K562 (cell line): ENCODE data around the gene HOXB3. TPM values are rescaled to one million over a fixed set of nuclear protein-coding genes. Genes with fewer than 3 reads are reported as not detected.

Experiments
- ATF7 ChIP-seq: fragments of 450-650 bp; IDR thresholded peaks from 2 replicates; pipeline ENCODE4 v1.7.1; 2014; ENCODE audit warnings: mild to moderate bottlenecking, moderate library complexity
- BCOR ChIP-seq: fragments of 450-650 bp; IDR thresholded peaks from 2 replicates; pipeline ENCODE4 v1.6.1; 2016
- CREB1 ChIP-seq, 2 experiments: sonication (generic) in 1 of 2; formaldehyde crosslinking in 1 of 2; IDR thresholded peaks; 2 replicates each; pipeline versions ENCODE4 v1.6.1 to v1.8.0; 2012 to 2022; ENCODE audit warnings: inconsistent platforms in 1 of 2, mild to moderate bottlenecking in 1 of 2, missing genetic modification reagents in 1 of 2, moderate library complexity in 1 of 2
- EP300 ChIP-seq: IDR thresholded peaks from 2 replicates; pipeline ENCODE4 v1.6.1; 2012; ENCODE audit warnings: low read length, improper control_type of control experiment
- HEY1 ChIP-seq: fragments of 250-450 bp; sonication (Bioruptor Pico); IDR thresholded peaks from 2 replicates; pipeline ENCODE4 v1.5.0; 2020; ENCODE audit warnings: mild to moderate bottlenecking, moderate library complexity, borderline replicate concordance
- JUN ChIP-seq, 2 experiments: sonication (generic) in 1 of 2; formaldehyde crosslinking in 1 of 2; IDR thresholded peaks; 2 replicates each; pipeline versions ENCODE4 v1.6.1 to v1.8.0; 2012 to 2022; ENCODE audit warnings: borderline replicate concordance in 2 of 2, mild to moderate bottlenecking in 2 of 2, improper control_type of control experiment in 1 of 2, low read depth in 1 of 2, low read length in 1 of 2, missing genetic modification reagents in 1 of 2
- KLF1 ChIP-seq: fragments of 450-650 bp; IDR thresholded peaks from 2 replicates; pipeline ENCODE4 v1.6.1; 2016; ENCODE audit warnings: missing genetic modification characterization, missing compliant biosample characterization
- MEF2A ChIP-seq: IDR thresholded peaks from 2 replicates; pipeline ENCODE4 v1.6.1; 2011; ENCODE audit warnings: low read depth, mild to moderate bottlenecking, low read length, moderate library complexity; ENCODE audit not compliant: control insufficient read depth
- NR1H2 ChIP-seq: sonication (generic); formaldehyde crosslinking; IDR thresholded peaks from 2 replicates; pipeline ENCODE4 v1.4.0; 2020; ENCODE audit warnings: mild to moderate bottlenecking, missing genetic modification reagents
- OTX1 ChIP-seq: fragments of 450-650 bp; formaldehyde crosslinking; IDR thresholded peaks from 2 replicates; pipeline ENCODE4 v1.4.0; 2022; ENCODE audit warnings: mild to moderate bottlenecking
- RAD21 ChIP-seq, 2 experiments: fragments of 250-450 bp in 1 of 2; fragments of 450-650 bp in 1 of 2; sonication (Bioruptor Pico) in 1 of 2; formaldehyde crosslinking in 1 of 2; IDR thresholded peaks in 1 of 2; conservative IDR thresholded peaks in 1 of 2; 2 replicates each; pipeline versions ENCODE4 v1.4.0 to v1.8.0; 2020 to 2022; ENCODE audit warnings: mild to moderate bottlenecking in 2 of 2, moderate library complexity in 1 of 2
- RFX5 ChIP-seq: IDR thresholded peaks from 2 replicates; pipeline ENCODE4 v1.6.1; 2011; ENCODE audit warnings: low read depth, mild to moderate bottlenecking, improper control_type of control experiment, low read length
- TEAD4 ChIP-seq, 2 experiments: sonication (generic) in 1 of 2; formaldehyde crosslinking in 1 of 2; IDR thresholded peaks; 2 replicates each; pipeline versions ENCODE4 v1.6.1 to v1.8.0; 2012 to 2022; ENCODE audit warnings: borderline replicate concordance in 1 of 2, inconsistent platforms in 1 of 2, low read length in 1 of 2, mild to moderate bottlenecking in 1 of 2, missing genetic modification reagents in 1 of 2
- YY1 ChIP-seq, 3 experiments: IDR thresholded peaks; 2 replicates each; pipeline ENCODE4 v1.6.1; 2011; ENCODE audit warnings: low read length in 2 of 3, mild to moderate bottlenecking in 2 of 3, moderate library complexity in 2 of 3, borderline replicate concordance in 1 of 3, control low read depth in 1 of 3, low read depth in 1 of 3; ENCODE audit not compliant: insufficient read depth in 3 of 3, insufficient replicate concordance in 2 of 3, control insufficient read depth in 1 of 3, insufficient read length in 1 of 3; ENCODE audit errors: extremely low read depth in 1 of 3
- ZBED1 ChIP-seq: IDR thresholded peaks from 2 replicates; pipeline ENCODE4 v1.6.1; 2014
- ZNF134 ChIP-seq: fragments of 250-450 bp; sonication (Bioruptor Pico); conservative IDR thresholded peaks from 2 replicates; pipeline ENCODE4 v1.4.0; 2020
- ZNF174 ChIP-seq: fragments of 250-450 bp; sonication (Bioruptor Pico); IDR thresholded peaks from 2 replicates; pipeline ENCODE4 v1.4.0; 2020; ENCODE audit warnings: mild to moderate bottlenecking
- ZNF239 ChIP-seq: fragments of 250-450 bp; sonication (Bioruptor Pico); IDR thresholded peaks from 2 replicates; pipeline ENCODE4 v1.4.0; 2020; ENCODE audit warnings: mild to moderate bottlenecking
- polyA plus RNA-seq, 8 experiments: library from polyadenylated mRNA; depleted of rRNA in 4 of 8; stranded (reverse) in 5 of 8; unstranded in 3 of 8; fragments of >200 nt; fragmentation: Nextera tagmentation in 2 of 8; fragmentation: Illumina TruSeq in 1 of 8; extraction: Ambion mirVana in 2 of 8; extraction: Trizol in 1 of 8; gene quantifications; 2 replicates each; pipeline versions ENCODE4 v1.2.1 to v1.2.3, GENCODE V29; 2011 to 2014; ENCODE audit warnings: inconsistent platforms in 1 of 8, missing spikeins in 1 of 8
- total RNA-seq, 7 experiments: library from RNA; depleted of rRNA in 6 of 7; stranded (reverse); fragments of >200 nt in 6 of 7; fragmentation: Illumina TruSeq in 2 of 7; extraction: Trizol in 2 of 7; gene quantifications; 2 replicates each; pipeline versions ENCODE4 v1.2.1 to v1.2.3, GENCODE V29; 2011 to 2021; ENCODE audit warnings: low replicate concordance in 1 of 7
- TF ChIP-seq, protein P1 (sequence below): fragments of 450-650 bp; IDR thresholded peaks from 2 replicates; pipeline ENCODE4 v1.7.1; 2018; ENCODE audit warnings: mild to moderate bottlenecking, low read depth; ENCODE audit not compliant: partially characterized antibody
- TF ChIP-seq, protein P2 (sequence below): sonication (generic); formaldehyde crosslinking; IDR thresholded peaks from 2 replicates; pipeline ENCODE4 v1.8.0; 2022; ENCODE audit warnings: missing genetic modification reagents, mild to moderate bottlenecking, moderate library complexity, borderline replicate concordance
- TF ChIP-seq, protein P3 (sequence below): fragments of 250-450 bp; sonication (Bioruptor Pico); IDR thresholded peaks from 2 replicates; pipeline ENCODE4 v1.8.0; 2022; ENCODE audit warnings: moderate library complexity, mild to moderate bottlenecking, inconsistent platforms

HOXB3 gene
- total and polyA plus RNA-seq, 9 of the 15 experiments (the other 6 are each of a cell fraction or from before 2014, with no cell fraction given) = 2.4 to 41.3 (median 20.2) TPM

DNA sequence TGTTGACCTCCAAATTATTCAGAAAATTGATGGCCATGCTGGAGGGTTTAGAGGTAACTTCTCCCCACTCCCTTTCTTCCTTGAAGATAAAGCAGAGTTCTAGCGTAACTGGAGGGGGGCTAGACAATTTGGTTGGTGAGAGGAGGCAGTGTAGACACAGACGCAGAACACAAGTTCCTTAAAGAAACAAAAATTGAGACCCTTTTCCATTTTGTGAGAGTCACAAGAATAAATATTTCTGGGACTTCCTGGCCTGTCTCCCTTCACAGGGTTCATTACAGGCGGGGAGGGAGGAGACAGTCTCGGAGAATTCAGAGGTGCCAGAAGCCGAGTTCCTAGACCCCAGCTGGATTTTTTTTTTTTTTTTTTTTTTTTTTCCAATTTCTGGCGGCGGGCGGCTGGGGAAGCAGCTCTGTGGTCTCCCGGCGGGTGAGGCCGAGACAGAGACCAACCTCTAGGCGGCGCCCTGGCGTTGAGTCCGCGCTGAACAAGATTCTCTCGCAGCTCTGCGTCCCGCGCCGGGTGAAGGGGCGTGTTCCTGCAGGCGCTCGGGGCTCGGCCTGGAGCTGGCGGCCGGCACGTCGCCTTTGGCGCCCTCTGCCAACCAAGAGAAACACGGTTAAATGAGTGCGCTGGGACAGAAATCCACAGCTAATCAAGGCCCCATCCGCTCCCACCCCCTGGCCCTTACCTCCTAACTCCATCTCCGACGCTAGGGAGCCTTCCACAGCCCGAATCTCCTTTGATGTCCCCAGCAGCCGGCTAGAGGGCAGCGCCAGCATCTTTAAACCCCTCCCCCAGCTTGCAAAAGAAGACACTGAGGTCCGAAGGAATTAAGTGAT, 46.4 kb upstream of the HOXB3 start (continued):
- TF ChIP-seq JUN (IDR thresholded peaks at IDR 0.05; ENCODE audit: borderline replicate concordance, low read depth, low read length) (0 out of 2 replicates have a peak, but pooled peaks have one; percentile 23), JUN (CRISPR knock-in tag; IDR thresholded peaks at IDR 0.05; ENCODE audit: borderline replicate concordance) (no peak), MEF2A (no peak), ZBED1 (no peak), OTX1 (CRISPR knock-in tag) (no peak), KLF1 (tag) (no peak), YY1 (IDR thresholded peaks at IDR 0.05; ENCODE audit: borderline replicate concordance in 1 of 3, control insufficient read depth in 1 of 3, extremely low read depth in 1 of 3, insufficient read depth in 3 of 3, insufficient read length in 1 of 3, insufficient replicate concordance in 2 of 3, low read depth in 1 of 3, low read length in 2 of 3) (peak in 2 of 3 experiments; percentile 30 to 69), ZNF174 (no peak), NR1H2 (no peak), TEAD4 (IDR thresholded peaks at IDR 0.05; ENCODE audit: low read length) (peak; percentile 15; the same call in 1 of the 2 replicates), TEAD4 (CRISPR knock-in tag; IDR thresholded peaks at IDR 0.05; ENCODE audit: borderline replicate concordance) (no peak), ATF7 (peak; percentile 46; the same call in 1 of the 2 replicates), ZNF239 (CRISPR knock-in tag) (no peak), ZNF134 (CRISPR knock-in tag) (no peak), RFX5 (no peak), HEY1 (CRISPR knock-in tag) (no peak), CREB1 (IDR thresholded peaks at IDR 0.05) (no peak), CREB1 (CRISPR knock-in tag; IDR thresholded peaks at IDR 0.05) (peak; percentile 36; the same call in 1 of the 2 replicates), BCOR (0 out of 2 replicates have a peak, but pooled peaks have one; percentile 16), EP300 (peak; percentile 23; the same call in 1 of the 2 replicates), RAD21 (CRISPR knock-in tag; conservative IDR thresholded peaks at IDR 0.05 in 1 of 2, IDR thresholded peaks at IDR 0.05 in 1 of 2) (peak in 1 of 2 experiments; percentile 49; a peak in 3 of 4 replicates)
- TF ChIP-seq, protein P1, sequence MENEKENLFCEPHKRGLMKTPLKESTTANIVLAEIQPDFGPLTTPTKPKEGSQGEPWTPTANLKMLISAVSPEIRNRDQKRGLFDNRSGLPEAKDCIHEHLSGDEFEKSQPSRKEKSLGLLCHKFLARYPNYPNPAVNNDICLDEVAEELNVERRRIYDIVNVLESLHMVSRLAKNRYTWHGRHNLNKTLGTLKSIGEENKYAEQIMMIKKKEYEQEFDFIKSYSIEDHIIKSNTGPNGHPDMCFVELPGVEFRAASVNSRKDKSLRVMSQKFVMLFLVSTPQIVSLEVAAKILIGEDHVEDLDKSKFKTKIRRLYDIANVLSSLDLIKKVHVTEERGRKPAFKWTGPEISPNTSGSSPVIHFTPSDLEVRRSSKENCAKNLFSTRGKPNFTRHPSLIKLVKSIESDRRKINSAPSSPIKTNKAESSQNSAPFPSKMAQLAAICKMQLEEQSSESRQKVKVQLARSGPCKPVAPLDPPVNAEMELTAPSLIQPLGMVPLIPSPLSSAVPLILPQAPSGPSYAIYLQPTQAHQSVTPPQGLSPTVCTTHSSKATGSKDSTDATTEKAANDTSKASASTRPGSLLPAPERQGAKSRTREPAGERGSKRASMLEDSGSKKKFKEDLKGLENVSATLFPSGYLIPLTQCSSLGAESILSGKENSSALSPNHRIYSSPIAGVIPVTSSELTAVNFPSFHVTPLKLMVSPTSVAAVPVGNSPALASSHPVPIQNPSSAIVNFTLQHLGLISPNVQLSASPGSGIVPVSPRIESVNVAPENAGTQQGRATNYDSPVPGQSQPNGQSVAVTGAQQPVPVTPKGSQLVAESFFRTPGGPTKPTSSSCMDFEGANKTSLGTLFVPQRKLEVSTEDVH = no peak
- TF ChIP-seq, protein P2, sequence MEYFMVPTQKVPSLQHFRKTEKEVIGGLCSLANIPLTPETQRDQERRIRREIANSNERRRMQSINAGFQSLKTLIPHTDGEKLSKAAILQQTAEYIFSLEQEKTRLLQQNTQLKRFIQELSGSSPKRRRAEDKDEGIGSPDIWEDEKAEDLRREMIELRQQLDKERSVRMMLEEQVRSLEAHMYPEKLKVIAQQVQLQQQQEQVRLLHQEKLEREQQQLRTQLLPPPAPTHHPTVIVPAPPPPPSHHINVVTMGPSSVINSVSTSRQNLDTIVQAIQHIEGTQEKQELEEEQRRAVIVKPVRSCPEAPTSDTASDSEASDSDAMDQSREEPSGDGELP (CRISPR knock-in tag) = peak; percentile 79
- TF ChIP-seq, protein P3, sequence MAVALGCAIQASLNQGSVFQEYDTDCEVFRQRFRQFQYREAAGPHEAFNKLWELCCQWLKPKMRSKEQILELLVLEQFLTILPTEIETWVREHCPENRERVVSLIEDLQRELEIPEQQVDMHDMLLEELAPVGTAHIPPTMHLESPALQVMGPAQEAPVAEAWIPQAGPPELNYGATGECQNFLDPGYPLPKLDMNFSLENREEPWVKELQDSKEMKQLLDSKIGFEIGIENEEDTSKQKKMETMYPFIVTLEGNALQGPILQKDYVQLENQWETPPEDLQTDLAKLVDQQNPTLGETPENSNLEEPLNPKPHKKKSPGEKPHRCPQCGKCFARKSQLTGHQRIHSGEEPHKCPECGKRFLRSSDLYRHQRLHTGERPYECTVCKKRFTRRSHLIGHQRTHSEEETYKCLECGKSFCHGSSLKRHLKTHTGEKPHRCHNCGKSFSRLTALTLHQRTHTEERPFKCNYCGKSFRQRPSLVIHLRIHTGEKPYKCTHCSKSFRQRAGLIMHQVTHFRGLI (CRISPR knock-in tag) = no peak
